Stimulated activated CD8-positive, alpha-beta memory T cell treated with anti-CD3 and anti-CD28 coated beads, Interleukin-7, amount 100 ng/mL, for 24 hours (primary cell): ENCODE results near the gene MAPKAP1.
"Not testable (repeated sequence)": the region's sequence is repeated elsewhere in the genome, so short reads cannot be mapped to it uniquely, and the experiment has no call there.

Experiments used
- DNase-seq: peaks from one replicate; pipeline ENCODE4 v3.0.0-alpha.2; 2020; ENCODE audit warnings: low read depth

The MAPKAP1 gene

GRCh38 chr9:125730168-125730567, 23.2 kb upstream of the MAPKAP1 start:
- DNase-seq: no peak

DNA sequence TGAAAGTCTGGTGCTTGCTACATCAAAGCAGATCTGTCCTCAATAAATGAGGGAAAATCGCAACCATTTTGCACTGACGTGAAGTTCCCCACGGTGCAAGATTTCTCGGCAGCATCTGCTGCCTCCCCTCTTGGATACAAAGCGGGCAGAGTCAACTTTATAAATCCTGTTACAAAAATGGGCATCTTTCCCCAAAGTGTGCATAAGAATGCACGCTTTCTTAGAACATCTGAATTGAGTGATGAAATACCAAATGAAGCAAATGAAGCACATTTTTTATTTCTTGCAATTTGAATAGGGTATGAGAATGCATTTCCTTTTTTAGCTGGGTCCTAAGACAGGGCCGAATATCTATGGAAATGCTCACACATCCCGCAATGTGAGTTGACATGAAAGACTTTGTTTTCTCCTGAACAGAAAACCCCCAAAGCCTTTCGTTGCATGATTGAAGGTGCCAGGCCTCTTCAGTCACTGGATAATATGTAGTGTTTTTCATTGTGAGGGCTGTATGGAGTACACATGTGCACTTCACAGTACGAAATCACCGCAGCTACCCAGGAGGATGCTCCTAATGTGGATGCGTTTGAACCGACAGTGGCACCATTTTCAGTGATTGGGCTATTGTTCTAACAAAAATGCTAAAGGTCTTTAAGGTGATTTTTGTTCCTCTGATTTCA, 19.6 kb upstream of the MAPKAP1 start:
- DNase-seq: no peak

DNA sequence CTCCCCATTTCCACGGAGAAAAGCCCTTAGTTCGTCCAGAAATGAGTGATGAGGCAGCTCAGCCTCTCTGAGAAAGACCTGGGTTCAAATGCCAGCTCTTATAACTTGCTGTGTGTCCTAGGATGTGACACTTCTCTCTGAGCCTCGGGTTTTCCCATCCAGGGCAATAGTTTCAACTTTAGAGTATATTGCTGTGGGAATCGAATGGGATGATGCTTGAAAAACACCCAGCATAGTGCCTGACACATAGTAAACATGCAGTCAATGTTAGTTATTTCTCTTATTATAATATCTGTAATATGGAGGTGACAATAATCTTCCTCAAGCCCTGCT, 430 bp upstream of the MAPKAP1 start:
- no peak for DNase-seq

GRCh38 chr9:125705893-125706292, 1.1 kb downstream of the MAPKAP1 start:
- DNase-seq: no peak

GRCh38 chr9:125703662-125704061, 3.3 kb downstream of the MAPKAP1 start:
- no peak for DNase-seq

- DNase-seq: no peak
These were observed 5.7 kb downstream of the MAPKAP1 start for GRCh38 chr9:125701351-125701750.

DNA sequence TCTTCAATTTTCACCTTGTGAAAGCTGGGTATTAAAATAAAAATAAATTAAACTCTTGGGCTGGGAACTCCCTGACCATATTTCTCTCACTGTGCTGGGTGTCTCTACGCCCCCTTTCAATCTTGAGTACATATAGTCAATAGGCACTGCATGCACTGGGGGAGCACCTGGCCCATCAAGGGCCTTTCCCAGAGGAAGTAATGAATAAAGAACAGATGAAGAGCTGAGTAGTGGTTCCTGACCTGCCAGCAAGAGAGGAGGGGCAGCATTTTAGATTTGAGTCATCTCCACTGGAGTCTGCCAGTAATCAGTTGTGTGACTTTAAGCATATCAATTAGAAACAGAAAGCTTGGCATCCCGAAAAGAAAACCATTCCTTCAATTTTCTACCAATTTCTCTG, 6.2 kb downstream of the MAPKAP1 start:
- no peak for DNase-seq

- no peak for DNase-seq
These were observed 7.1 kb downstream of the MAPKAP1 start for GRCh38 chr9:125699870-125700269.

- no peak for DNase-seq
These were observed 10.8 kb downstream of the MAPKAP1 start for GRCh38 chr9:125696106-125696647.

DNA sequence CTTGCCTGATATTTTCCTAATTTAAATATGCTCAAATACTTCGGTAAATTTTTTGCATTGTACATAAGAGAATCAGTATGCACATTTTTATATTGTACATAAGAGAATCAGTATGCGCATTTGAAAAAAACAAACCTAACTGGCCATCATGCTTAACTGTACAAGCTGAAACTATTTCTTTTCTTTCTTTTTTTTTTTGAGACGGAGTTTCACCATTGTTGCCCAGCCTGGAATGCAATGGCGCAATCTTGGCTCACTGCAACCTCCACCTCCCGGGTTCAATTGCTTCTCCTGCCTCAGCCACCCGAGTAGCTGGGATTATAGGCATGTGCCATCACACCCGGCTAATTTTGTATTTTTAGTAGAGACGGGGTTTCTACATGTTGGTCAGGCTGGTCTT, 11.5 kb downstream of the MAPKAP1 start:
- not testable (repeated sequence) for DNase-seq

DNA sequence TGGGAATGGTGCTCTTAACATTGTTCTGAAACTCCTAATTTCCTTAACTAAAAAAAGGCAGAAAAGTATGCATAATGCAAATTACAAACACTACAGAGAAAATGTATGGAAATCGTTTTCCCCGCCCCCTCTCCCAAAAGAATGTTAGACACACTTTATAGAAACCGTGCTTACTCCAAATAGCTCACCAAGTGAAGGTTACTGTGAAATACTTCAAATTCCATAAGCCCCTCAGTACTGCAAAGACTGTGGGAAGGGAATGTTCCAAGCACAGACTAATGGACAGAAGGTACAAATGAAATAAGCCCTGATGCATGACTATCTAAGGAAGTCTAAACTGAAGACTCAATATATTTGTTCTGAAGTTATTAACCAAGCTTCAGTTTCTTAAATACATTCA, 12.5 kb downstream of the MAPKAP1 start:
- no peak for DNase-seq

GRCh38 chr9:125693492-125693891, 13.5 kb downstream of the MAPKAP1 start:
- DNase-seq: not testable (repeated sequence)

DNA sequence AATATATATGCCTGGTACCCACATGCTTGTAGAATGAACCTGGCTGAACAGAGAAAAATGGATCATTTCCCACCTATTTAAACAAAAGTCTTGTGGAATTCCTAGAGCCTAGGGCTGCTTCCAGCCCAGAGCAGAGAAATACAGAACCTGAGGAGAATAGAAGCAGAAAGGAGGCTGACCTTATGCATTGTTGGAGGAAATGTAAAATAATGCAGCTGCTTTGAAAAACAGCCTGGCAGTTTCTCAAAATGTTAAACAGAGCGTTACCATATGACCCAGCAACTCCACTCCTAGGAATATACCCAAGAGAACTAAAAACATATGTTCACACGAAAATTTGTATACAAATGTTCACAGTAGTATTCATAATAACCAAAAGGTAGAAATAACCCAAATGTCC, 15.1 kb downstream of the MAPKAP1 start:
- no peak for DNase-seq

GRCh38 chr9:125690679-125691078, 16.3 kb downstream of the MAPKAP1 start:
- no peak for DNase-seq

GRCh38 chr9:125687163-125687863, 19.7 kb downstream of the MAPKAP1 start:
- no peak for DNase-seq

- no peak for DNase-seq
These were observed 21.8 kb downstream of the MAPKAP1 start for GRCh38 chr9:125685167-125685566.

- DNase-seq: no peak
These were observed 23.5 kb downstream of the MAPKAP1 start for GRCh38 chr9:125683486-125683885.

- no peak for DNase-seq
These were observed 24.7 kb downstream of the MAPKAP1 start for GRCh38 chr9:125682340-125682739.

DNA sequence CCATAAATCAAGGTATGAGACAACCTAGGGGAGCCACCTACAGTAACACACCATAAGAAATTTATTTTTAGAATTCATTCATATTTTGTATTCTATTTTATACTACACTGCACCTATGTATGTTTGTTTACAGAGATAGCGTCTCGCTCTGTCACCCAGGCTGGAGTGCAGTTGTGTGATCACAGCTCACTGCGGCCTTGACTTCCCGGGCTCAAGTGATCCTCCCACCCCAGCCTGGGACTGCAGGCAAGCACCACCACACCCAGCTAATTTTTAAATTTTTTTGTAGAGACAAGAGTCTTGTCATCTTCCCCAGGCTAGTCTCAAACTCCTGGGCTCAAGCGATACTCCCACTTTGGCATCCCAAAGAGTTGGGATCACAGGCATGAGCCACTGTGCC, 25.4 kb downstream of the MAPKAP1 start:
- no peak for DNase-seq

DNA sequence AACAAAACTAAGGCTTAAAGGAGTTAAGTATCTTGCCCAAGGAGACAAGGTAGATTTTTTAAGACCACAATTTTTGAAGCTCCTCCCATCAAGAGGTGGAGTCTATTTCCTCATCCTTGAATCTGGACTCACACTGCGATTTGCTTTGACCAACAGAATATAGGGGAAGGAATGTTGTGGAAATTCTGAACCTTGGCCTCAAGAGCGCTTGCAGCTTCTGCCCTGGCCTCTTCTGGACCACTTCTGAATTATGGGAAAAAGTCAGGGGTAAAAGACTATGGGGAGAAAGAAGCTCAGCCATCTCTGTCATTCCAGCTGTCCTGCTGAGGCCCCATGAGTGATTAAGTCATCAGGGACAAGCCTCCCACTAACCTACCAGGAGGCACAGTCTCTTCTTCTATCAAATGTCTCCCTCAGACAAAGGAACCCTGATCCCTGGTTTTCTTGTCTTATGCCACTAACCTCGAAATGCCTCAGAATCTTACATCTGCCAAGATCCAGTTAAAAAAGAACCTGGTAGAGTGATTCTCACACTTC, 25.9 kb downstream of the MAPKAP1 start:
- no peak for DNase-seq

DNA sequence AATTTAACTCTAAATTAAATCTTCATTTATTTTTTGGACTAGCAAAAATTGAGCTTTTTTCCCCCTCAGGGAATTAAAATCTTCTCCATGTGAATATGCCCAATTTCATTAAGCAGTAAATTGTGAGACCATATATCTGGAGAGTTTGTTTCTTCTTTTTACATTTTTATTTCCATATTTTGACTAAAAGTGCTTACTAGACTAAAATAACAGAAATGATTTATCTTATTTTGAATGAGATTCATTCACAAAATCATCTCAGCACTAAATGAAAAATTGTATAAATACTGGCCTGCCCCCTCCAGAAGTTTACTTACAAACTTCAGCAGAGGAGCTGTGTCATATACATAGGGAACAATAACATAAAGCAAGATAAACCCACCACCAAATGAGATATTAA, 26.6 kb downstream of the MAPKAP1 start:
- DNase-seq: no peak

GRCh38 chr9:125679597-125680189, 27.3 kb downstream of the MAPKAP1 start:
- no peak for DNase-seq
